Mammary epithelial cell (primary cell): ENCODE results near the gene CD37.

Experiments used
- CTCF ChIP-seq, 2 donors: IDR thresholded peaks in 1 of 2; conservative IDR thresholded peaks in 1 of 2; 2 replicates each; pipeline ENCODE4 v1.5.1; 2011 to 2012; ENCODE audit warnings: inconsistent platforms in 2 of 2, low read length in 2 of 2, mild to moderate bottlenecking in 2 of 2, control low read depth in 1 of 2, low read depth in 1 of 2; ENCODE audit not compliant: insufficient read depth in 1 of 2; ENCODE audit errors: extremely low read depth in 1 of 2
- EZH2 ChIP-seq: IDR thresholded peaks from 2 replicates; pipeline ENCODE4 v1.6.1; 2012; ENCODE audit warnings: low read length, inconsistent platforms, borderline replicate concordance

DNA sequence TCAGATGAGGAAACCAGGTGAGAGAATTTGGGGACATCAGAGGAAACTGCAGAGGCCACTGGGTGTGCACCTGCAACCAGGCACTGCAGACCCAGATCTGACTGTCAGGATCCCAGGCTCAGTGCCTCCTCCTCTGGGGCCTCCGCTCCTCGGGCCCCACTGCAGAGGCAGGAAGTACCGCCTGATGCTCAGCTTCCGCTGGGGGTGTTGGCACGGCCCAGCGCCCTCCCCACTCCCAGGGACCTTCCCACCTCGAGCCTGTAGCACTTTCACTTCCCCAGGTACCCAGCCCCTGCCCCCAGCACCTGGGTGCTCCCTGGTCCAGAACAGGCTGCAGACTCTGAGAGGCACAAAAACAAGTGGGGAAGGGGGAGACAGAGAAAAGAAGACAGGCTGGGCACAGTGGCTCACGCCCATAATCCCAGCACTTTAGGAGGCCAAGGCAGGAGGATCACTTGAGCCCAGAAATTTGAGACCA, 1.4 kb upstream of the CD37 start:
- TF ChIP-seq CTCF (conservative IDR thresholded peaks at IDR 0.05 in 1 of 2, IDR thresholded peaks at IDR 0.05 in 1 of 2; ENCODE audit: extremely low read depth in 1 of 2, insufficient read depth in 1 of 2, low read depth in 1 of 2, low read length in 2 of 2) (no peak), EZH2 (no peak)
